GM12801 (cell line): Measurements from ENCODE around the gene POP4.

Experiments
- CTCF ChIP-seq: IDR thresholded peaks from one replicate; pipeline ENCODE4 v1.5.1; 2011; ENCODE audit warnings: control low read depth; ENCODE audit not compliant: insufficient read length; ENCODE audit errors: extremely low read depth

Gene POP4

GRCh38 chr19:29615891-29616425 is 9.9 kb downstream of the POP4 start:
- no peak for TF ChIP-seq CTCF

DNA sequence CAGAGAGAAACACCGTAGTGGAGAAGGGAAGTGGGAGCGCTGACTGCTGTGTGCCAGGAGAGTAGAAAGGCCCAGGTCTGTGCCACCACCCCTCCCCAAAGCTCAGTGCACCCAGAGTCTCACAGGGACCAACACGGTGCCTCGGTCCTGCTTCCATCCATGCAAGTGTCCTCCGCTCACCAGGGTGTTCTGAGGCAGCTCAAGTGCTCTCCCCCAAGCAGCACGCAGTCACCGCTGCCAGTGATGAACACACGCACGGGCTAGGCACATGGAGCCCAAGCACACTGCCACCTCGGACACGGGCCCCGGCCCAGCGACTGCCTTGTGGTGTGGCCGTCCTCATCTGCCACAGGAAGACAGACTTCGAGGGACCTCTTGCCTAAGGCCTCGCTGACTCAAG is 10.5 kb downstream of the POP4 start:
- TF ChIP-seq CTCF, result no peak

- no peak for TF ChIP-seq CTCF
Observed at GRCh38 chr19:29617366-29618266, 11.5 kb downstream of the POP4 start.

- TF ChIP-seq CTCF, result no peak
Observed at GRCh38 chr19:29618434-29618833, 12.4 kb downstream of the POP4 start.

DNA sequence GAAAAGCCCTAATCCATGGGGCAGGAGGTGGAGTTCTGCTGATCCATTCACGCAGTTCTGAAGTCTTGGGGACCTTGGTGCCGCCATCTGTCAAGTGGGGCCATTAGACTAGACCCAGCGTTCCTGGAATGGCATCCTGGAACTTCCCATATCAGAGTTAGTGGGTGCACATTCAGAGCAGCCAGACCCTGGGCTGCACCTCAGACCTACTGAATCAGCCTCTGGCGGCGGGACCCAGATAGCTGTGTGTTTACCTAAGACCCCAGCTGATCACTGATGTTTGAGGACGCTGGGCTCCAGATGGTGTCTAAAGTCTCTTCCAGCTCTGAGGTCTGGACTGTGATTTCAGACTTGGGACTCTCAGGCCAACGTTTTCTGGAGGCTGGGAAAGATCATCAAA is 12.8 kb downstream of the POP4 start:
- no peak for TF ChIP-seq CTCF

- no peak for TF ChIP-seq CTCF
Observed at GRCh38 chr19:29620931-29621351, 14.9 kb downstream of the POP4 start.

GRCh38 chr19:29622166-29623070 is 16.3 kb downstream of the POP4 start:
- no peak for TF ChIP-seq CTCF
